Right atrium auricular region (tissue), 2 donors: ENCODE data around the gene GTF2F2. TPM values are rescaled to one million over a fixed set of nuclear protein-coding genes. Genes with fewer than 3 reads are reported as not detected.

Source experiments
- DNase-seq: peaks from one replicate; pipeline ENCODE4 v3.0.0-alpha.2; 2019; ENCODE audit warnings: low spot score
- H3K27ac ChIP-seq, 2 donors: fragments of 200-600 bp; sonication (generic); 1 replicate in 1 of 2; 2 replicates in 1 of 2; pipeline ENCODE4 v1.5.1; 2016 to 2019
- H3K27me3 ChIP-seq, 2 donors: fragments of 200-600 bp; sonication (generic); one replicate each; pipeline versions ENCODE4 v1.5.1 to v1.6.0; 2017 to 2019
- H3K36me3 ChIP-seq: fragments of 200-600 bp; sonication (generic); one replicate; pipeline ENCODE4 v1.5.1; 2016
- H3K4me1 ChIP-seq, 2 donors: fragments of 200-600 bp; sonication (generic); one replicate each; pipeline versions ENCODE4 v1.5.1 to v1.6.0; 2017 to 2019
- H3K4me3 ChIP-seq, 2 donors: fragments of 200-600 bp; sonication (generic); 1 replicate in 1 of 2; 2 replicates in 1 of 2; pipeline ENCODE4 v1.5.1; 2017 to 2019; ENCODE audit warnings: mild to moderate bottlenecking in 1 of 2, moderate library complexity in 1 of 2
- H3K9me3 ChIP-seq, 2 donors: fragments of 200-600 bp; sonication (generic); one replicate each; pipeline ENCODE4 v1.5.1; 2019
- CTCF ChIP-seq, 2 donors: fragments of 200-600 bp; sonication (generic); IDR thresholded peaks; one replicate each; pipeline ENCODE4 v1.5.1; 2019; ENCODE audit warnings: antibody characterized with exemption in 2 of 2
- total RNA-seq, 2 donors: library from RNA; depleted of rRNA; stranded (reverse); fragments of >200 nt; gene quantifications; one replicate each; pipeline ENCODE4 v1.1.0, GENCODE V29; 2016

GTF2F2 gene
- total RNA-seq, 2 donors from 2014 or later = 9.4 to 23.3 TPM

DNA sequence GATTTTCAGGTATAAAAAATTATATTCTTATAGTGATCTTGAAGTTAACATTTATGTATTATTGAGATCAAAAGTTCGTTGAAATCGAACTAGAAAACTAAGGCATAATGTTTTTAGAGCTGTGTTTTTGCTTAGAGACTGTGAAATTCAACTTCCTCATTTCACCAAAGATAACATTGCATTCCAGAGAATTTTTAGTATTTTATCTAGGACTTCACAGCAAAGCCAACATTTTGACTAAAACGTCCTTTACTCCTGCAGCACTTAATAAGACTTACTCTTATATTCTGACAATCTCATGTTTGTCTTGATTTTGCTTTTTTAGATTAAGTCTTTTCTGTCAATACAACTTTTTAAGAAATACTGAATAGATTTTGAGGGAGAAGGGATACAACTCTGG, 75.8 kb downstream of the GTF2F2 start:
- no peaks in the 10 kb centered on the region for H3K9me3 ChIP-seq
- H3K4me1 ChIP-seq = peaks cover 0 to 17% of the 10 kb centered on the region in 2 donors
- no peaks in the 10 kb centered on the region for H3K36me3 ChIP-seq
- no peak for DNase-seq
- H3K27me3 ChIP-seq = no peaks in the 10 kb centered on the region
- no peak overlapping the region for H3K27ac ChIP-seq
- TF ChIP-seq CTCF (IDR thresholded peaks at IDR 0.05) = no peak
- H3K4me3 ChIP-seq = no peak overlapping the region

GRCh38 chr13:45196622-45197021, 76.3 kb downstream of the GTF2F2 start:
- no peaks in the 10 kb centered on the region for H3K27me3 ChIP-seq
- H3K4me1 ChIP-seq = peaks cover 0 to 17% of the 10 kb centered on the region in 2 donors
- no peak for DNase-seq
- no peaks in the 10 kb centered on the region for H3K36me3 ChIP-seq
- no peak overlapping the region for H3K27ac ChIP-seq
- no peak for TF ChIP-seq CTCF (IDR thresholded peaks at IDR 0.05)
- H3K4me3 ChIP-seq = no peak overlapping the region
- H3K9me3 ChIP-seq = no peaks in the 10 kb centered on the region

DNA sequence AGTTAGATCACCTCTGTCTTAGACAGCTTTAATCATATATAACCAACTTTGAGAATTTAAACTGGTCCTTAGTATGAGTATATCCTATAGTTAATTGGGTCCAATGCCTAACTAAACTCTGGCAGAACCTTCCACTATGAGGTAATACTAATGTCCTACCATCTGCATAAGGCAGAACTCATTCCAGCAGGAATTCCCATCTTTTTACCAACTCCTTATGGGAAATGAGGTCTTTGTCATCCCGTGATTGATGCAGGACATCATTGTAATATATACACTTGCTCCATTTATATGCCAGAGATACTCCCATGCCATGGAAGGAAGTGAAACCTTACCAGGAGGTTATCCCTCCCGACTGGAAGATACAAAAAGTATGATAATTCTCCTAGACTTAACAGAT, 77.7 kb downstream of the GTF2F2 start:
- Histone ChIP-seq H3K36me3 (no peaks in the 10 kb centered on the region), H3K27ac (no peak overlapping the region)
- no peak for DNase-seq

GRCh38 chr13:45198924-45199323, 78.6 kb downstream of the GTF2F2 start:
- no peaks in the 10 kb centered on the region for H3K9me3 ChIP-seq
- peaks cover 0 to 17% of the 10 kb centered on the region in 2 donors for H3K4me1 ChIP-seq
- H3K27me3 ChIP-seq = no peaks in the 10 kb centered on the region
- no peaks in the 10 kb centered on the region for H3K36me3 ChIP-seq
- no peak for TF ChIP-seq CTCF (IDR thresholded peaks at IDR 0.05)
- no peak overlapping the region for H3K27ac ChIP-seq
- H3K4me3 ChIP-seq = no peak overlapping the region
- no peak for DNase-seq

More for the DNA sequence above, 77.7 kb downstream of the GTF2F2 start:
- Histone ChIP-seq H3K4me3 (no peak overlapping the region), H3K4me1 (peaks cover 0 to 17% of the 10 kb centered on the region in 2 donors), H3K27me3 (no peaks in the 10 kb centered on the region), H3K9me3 (no peaks in the 10 kb centered on the region)
- TF ChIP-seq CTCF (IDR thresholded peaks at IDR 0.05) = no peak

- no peaks in the 10 kb centered on the region for H3K36me3 ChIP-seq
- H3K27me3 ChIP-seq = no peaks in the 10 kb centered on the region
Measured at GRCh38 chr13:45199711-45200110, 79.4 kb downstream of the GTF2F2 start.

More at GRCh38 chr13:45199711-45200110, 79.4 kb downstream of the GTF2F2 start:
- DNase-seq = no peak
- H3K4me1 ChIP-seq = peaks cover 0 to 18% of the 10 kb centered on the region in 2 donors
- TF ChIP-seq CTCF (IDR thresholded peaks at IDR 0.05) = no peak
- H3K9me3 ChIP-seq = no peaks in the 10 kb centered on the region
- no peak overlapping the region for H3K4me3 ChIP-seq
- no peak overlapping the region for H3K27ac ChIP-seq
